ENCODE measurements around the gene CDH12.

The CDH12 gene

GRCh38 chr5:22844636-22845035 lies 8.5 kb downstream of the CDH12 start:
- Histone ChIP-seq H3K4me3 (replicated peaks; ENCODE audit: insufficient read depth, low read length) (no peak overlapping the region), H3K27ac (replicated peaks) (no peak overlapping the region), H3K27me3 (ENCODE audit: insufficient read depth, poor library complexity, severe bottlenecking) (no peaks in the 10 kb centered on the region)
- TF ChIP-seq GABPA (IDR thresholded peaks at IDR 0.05; ENCODE audit: low read depth) (no peak), POLR2AphosphoS5 (IDR thresholded peaks at IDR 0.05; ENCODE audit: low read depth) (no peak), REST (IDR thresholded peaks at IDR 0.05; ENCODE audit: insufficient replicate concordance, low read depth) (no peak), SPI1 (IDR thresholded peaks at IDR 0.05; ENCODE audit: borderline replicate concordance, low read depth) (no peak), CTCF (IDR thresholded peaks at IDR 0.05; ENCODE audit: insufficient read depth, low read length) (no peak)
- no peak for DNase-seq (ENCODE audit: low read depth in 1 of 2, low spot score in 1 of 2)

GRCh38 chr5:22844155-22844554 lies 9.0 kb downstream of the CDH12 start:
- Histone ChIP-seq H3K27ac (replicated peaks) (no peak overlapping the region), H3K27me3 (ENCODE audit: insufficient read depth, poor library complexity, severe bottlenecking) (no peaks in the 10 kb centered on the region)
- TF ChIP-seq GABPA (IDR thresholded peaks at IDR 0.05; ENCODE audit: low read depth) (no peak), SPI1 (IDR thresholded peaks at IDR 0.05; ENCODE audit: borderline replicate concordance, low read depth) (no peak), CTCF (IDR thresholded peaks at IDR 0.05; ENCODE audit: insufficient read depth, low read length) (no peak), POLR2AphosphoS5 (IDR thresholded peaks at IDR 0.05; ENCODE audit: low read depth) (no peak), REST (IDR thresholded peaks at IDR 0.05; ENCODE audit: insufficient replicate concordance, low read depth) (no peak)

GRCh38 chr5:22842574-22842973 lies 10.6 kb downstream of the CDH12 start:
- TF ChIP-seq CTCF (IDR thresholded peaks at IDR 0.05; ENCODE audit: insufficient read depth, low read length) = no peak
- no peak for TF ChIP-seq POLR2AphosphoS5 (IDR thresholded peaks at IDR 0.05; ENCODE audit: low read depth)
- no peak for TF ChIP-seq GABPA (IDR thresholded peaks at IDR 0.05; ENCODE audit: low read depth)
- no peak for TF ChIP-seq SPI1 (IDR thresholded peaks at IDR 0.05; ENCODE audit: borderline replicate concordance, low read depth)
- TF ChIP-seq REST (IDR thresholded peaks at IDR 0.05; ENCODE audit: insufficient replicate concordance, low read depth) = no peak
- no peak overlapping the region for H3K4me3 ChIP-seq (replicated peaks; ENCODE audit: insufficient read depth, low read length)
- H3K27ac ChIP-seq (replicated peaks) = no peak overlapping the region
- no peaks in the 10 kb centered on the region for H3K27me3 ChIP-seq (ENCODE audit: insufficient read depth, poor library complexity, severe bottlenecking)
- DNase-seq (ENCODE audit: low read depth in 1 of 2, low spot score in 1 of 2) = no peak

More at GRCh38 chr5:22844155-22844554, 9.0 kb downstream of the CDH12 start:
- DNase-seq (ENCODE audit: low read depth in 1 of 2, low spot score in 1 of 2) = no peak
- H3K4me3 ChIP-seq (replicated peaks; ENCODE audit: insufficient read depth, low read length) = no peak overlapping the region
